ENCODE data around the gene EMP1. TPM values are rescaled to one million over a fixed set of nuclear protein-coding genes. Genes with fewer than 3 reads are reported as not detected.

EMP1 gene
- polyA plus RNA-seq, 2 of the 4 experiments (the other 2 are of a cell fraction): 17.3 to 21.2 TPM

- peaks cover 55% of the 10 kb centered on the region for H3K4me1 ChIP-seq
- CTCF ChIA-PET: interaction anchor here (1.0 to 16.5 kb wide), 21 partner anchors 11 to 957 kb away, joined by 3 to 189 read pairs (median 9); partner anchors contain the start of genes DDX47, EMP1, FAM234B and GSG1
- DNase-seq (ENCODE audit: low read depth in 1 of 2, low spot score in 1 of 2): no peak
- no peak for ATAC-seq
- H3K4me2 ChIP-seq: no peak overlapping the region; the same call in 2 of the 3 replicates
- TF ChIP-seq CEBPB (IDR thresholded peaks at IDR 0.05) (no peak), JUN (IDR thresholded peaks at IDR 0.05) (no peak), FOXS1 (CRISPR knock-in tag; IDR thresholded peaks at IDR 0.05) (no peak), ZSCAN20 (CRISPR knock-in tag; IDR thresholded peaks at IDR 0.05) (no peak), NR3C1 (IDR thresholded peaks at IDR 0.05) (no peak), REST (IDR thresholded peaks at IDR 0.05) (no peak), HOXA7 (CRISPR knock-in tag; IDR thresholded peaks at IDR 0.05) (no peak), EHMT2 (IDR thresholded peaks at IDR 0.05; ENCODE audit: low read depth) (no peak), MAFK (IDR thresholded peaks at IDR 0.05; ENCODE audit: partially characterized antibody) (peak; percentile 58), MAZ (IDR thresholded peaks at IDR 0.05; ENCODE audit: borderline replicate concordance, low read depth, low read length) (no peak), FOSB (CRISPR knock-in tag; IDR thresholded peaks at IDR 0.05) (0 out of 2 replicates have a peak, but pooled peaks have one; percentile 10), RAD21 (conservative IDR thresholded peaks at IDR 0.05 in 1 of 2, IDR thresholded peaks at IDR 0.05 in 1 of 2) (no peak), CHD2 (IDR thresholded peaks at IDR 0.05; ENCODE audit: low read length, partially characterized antibody) (no peak)
- TF ChIP-seq, protein P1, sequence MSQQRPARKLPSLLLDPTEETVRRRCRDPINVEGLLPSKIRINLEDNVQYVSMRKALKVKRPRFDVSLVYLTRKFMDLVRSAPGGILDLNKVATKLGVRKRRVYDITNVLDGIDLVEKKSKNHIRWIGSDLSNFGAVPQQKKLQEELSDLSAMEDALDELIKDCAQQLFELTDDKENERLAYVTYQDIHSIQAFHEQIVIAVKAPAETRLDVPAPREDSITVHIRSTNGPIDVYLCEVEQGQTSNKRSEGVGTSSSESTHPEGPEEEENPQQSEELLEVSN (IDR thresholded peaks at IDR 0.05; ENCODE audit: borderline replicate concordance, low read depth): no peak
- TF ChIP-seq, protein P2, sequence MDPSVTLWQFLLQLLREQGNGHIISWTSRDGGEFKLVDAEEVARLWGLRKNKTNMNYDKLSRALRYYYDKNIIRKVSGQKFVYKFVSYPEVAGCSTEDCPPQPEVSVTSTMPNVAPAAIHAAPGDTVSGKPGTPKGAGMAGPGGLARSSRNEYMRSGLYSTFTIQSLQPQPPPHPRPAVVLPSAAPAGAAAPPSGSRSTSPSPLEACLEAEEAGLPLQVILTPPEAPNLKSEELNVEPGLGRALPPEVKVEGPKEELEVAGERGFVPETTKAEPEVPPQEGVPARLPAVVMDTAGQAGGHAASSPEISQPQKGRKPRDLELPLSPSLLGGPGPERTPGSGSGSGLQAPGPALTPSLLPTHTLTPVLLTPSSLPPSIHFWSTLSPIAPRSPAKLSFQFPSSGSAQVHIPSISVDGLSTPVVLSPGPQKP (IDR thresholded peaks at IDR 0.05; ENCODE audit: low read depth, low read length): no peak
- POLR2A ChIA-PET: no interaction called here
- FAIRE-seq: peak; percentile 74
- no peak overlapping the region for H3K4me3 ChIP-seq
- 88% methylated on average over 4 of the region's 4 CpGs for WGBS (ENCODE audit: missing lambda C conversion rate)
- no peaks in the 10 kb centered on the region for H3K9me3 ChIP-seq
- H3K27ac ChIP-seq: peak overlapping the region; percentile 12 to 33; a peak in 3 of 6 replicates
These were observed 14.0 kb downstream of the EMP1 start for GRCh38 chr12:13210236-13211190.

GRCh38 chr12:13211191-13211858 lies 14.8 kb downstream of the EMP1 start:
- TF ChIP-seq NFE2L2 (conservative IDR thresholded peaks at IDR 0.05; ENCODE audit: low read length) (no peak), POLR2A (IDR thresholded peaks at IDR 0.05; ENCODE audit: low read length) (no peak), CEBPB (IDR thresholded peaks at IDR 0.05) (no peak)
- Histone ChIP-seq H3K27ac (peak overlapping the region; percentile 71 to 83), H3K9me3 (no peaks in the 10 kb centered on the region; the same call in 2 of the 3 replicates), H3K4me1 (peaks cover 47% of the 10 kb centered on the region), H3K4me3 (no peak overlapping the region), H3K4me2 (peak overlapping the region; percentile 61)
- ATAC-seq (peak in 1 of 2 experiments; percentile 32; a peak in 3 of 6 replicates), DNase-seq (ENCODE audit: low read depth in 1 of 2, low spot score in 1 of 2) (no peak), FAIRE-seq (no peak)
- ChIA-PET POLR2A (interaction anchor here (1.0 to 1.5 kb wide), 4 partner anchors 9 to 210 kb away, joined by 3 to 4 read pairs (median 4); no protein-coding TSS in a partner anchor), CTCF (interaction anchor here (0.6 to 16.5 kb wide), 70 partner anchors 12 to 1354 kb away, joined by 3 to 189 read pairs (median 6); partner anchors contain the start of genes DDX47, EMP1, FAM234B and GPRC5A)
- 58% methylated on average over 7 of the region's 7 CpGs for WGBS (ENCODE audit: missing lambda C conversion rate)
